HEK293T (cell line): ENCODE measurements around the gene AK5.

Source experiments
- CTCF ChIA-PET: fragments of 350-600 bp; formaldehyde crosslinking; extraction: SDS; loops from one replicate; lab custom pipeline; 2021; ENCODE audit warnings: antibody characterized with exemption, inconsistent platforms; lab: Yijun Ruan, JAX
- POLR2A ChIA-PET: fragments of 350-600 bp; formaldehyde crosslinking; extraction: SDS; loops from one replicate; lab custom pipeline; 2020; ENCODE audit warnings: antibody characterized with exemption, inconsistent platforms; lab: Yijun Ruan, JAX
- DNase-seq: peaks from one replicate; pipeline ENCODE4 v3.0.0; 2012; ENCODE audit warnings: mixed read lengths; ENCODE audit errors: extremely low spot score
- ARNT ChIP-seq: fragments of 450-650 bp; IDR thresholded peaks from 2 replicates; pipeline ENCODE4 v1.6.1; 2017; ENCODE audit warnings: mild to moderate bottlenecking
- BHLHE40 ChIP-seq: fragments of 450-650 bp; IDR thresholded peaks from 2 replicates; pipeline ENCODE4 v1.6.1; 2016; ENCODE audit warnings: mild to moderate bottlenecking, moderate library complexity, borderline replicate concordance
- CTBP1 ChIP-seq: fragments of 450-650 bp; IDR thresholded peaks from 2 replicates; pipeline ENCODE4 v1.6.1; 2016; ENCODE audit warnings: borderline replicate concordance
- ELF4 ChIP-seq: fragments of 450-650 bp; IDR thresholded peaks from 2 replicates; pipeline ENCODE4 v1.6.1; 2017; ENCODE audit warnings: antibody characterized with exemption
- FOXA1 ChIP-seq: fragments of 450-650 bp; IDR thresholded peaks from 2 replicates; pipeline ENCODE4 v1.6.1; 2016; ENCODE audit warnings: mild to moderate bottlenecking
- FOXK2 ChIP-seq: fragments of 450-650 bp; IDR thresholded peaks from 2 replicates; pipeline ENCODE4 v1.6.1; 2016; ENCODE audit warnings: mild to moderate bottlenecking
- FOXM1 ChIP-seq: fragments of 450-650 bp; IDR thresholded peaks from 2 replicates; pipeline ENCODE4 v1.6.1; 2017; ENCODE audit warnings: mild to moderate bottlenecking, borderline replicate concordance
- HDGF ChIP-seq: fragments of 450-650 bp; IDR thresholded peaks from 2 replicates; pipeline ENCODE4 v1.6.1; 2017; ENCODE audit warnings: antibody characterized with exemption, borderline replicate concordance
- L3MBTL2 ChIP-seq: fragments of 450-650 bp; conservative IDR thresholded peaks from 2 replicates; pipeline ENCODE4 v1.6.1; 2016; ENCODE audit warnings: mild to moderate bottlenecking
- LEF1 ChIP-seq: fragments of 450-650 bp; IDR thresholded peaks from 2 replicates; pipeline ENCODE4 v1.6.1; 2017; ENCODE audit warnings: mild to moderate bottlenecking, borderline replicate concordance
- NFRKB ChIP-seq: fragments of 450-650 bp; IDR thresholded peaks from 2 replicates; pipeline ENCODE4 v1.6.1; 2016; ENCODE audit warnings: mild to moderate bottlenecking, moderate library complexity
- SP1 ChIP-seq: fragments of 450-650 bp; IDR thresholded peaks from 2 replicates; pipeline ENCODE4 v1.6.1; 2017
- SUZ12 ChIP-seq: fragments of 450-650 bp; IDR thresholded peaks from 2 replicates; pipeline ENCODE4 v1.6.1; 2016; ENCODE audit warnings: mild to moderate bottlenecking
- TARDBP ChIP-seq: fragments of 450-650 bp; IDR thresholded peaks from 2 replicates; pipeline ENCODE4 v1.6.1; 2016
- ZNF384 ChIP-seq: fragments of 450-650 bp; IDR thresholded peaks from 2 replicates; pipeline ENCODE4 v1.6.1; 2016
- TF ChIP-seq, protein P1 (sequence below): fragments of 450-650 bp; IDR thresholded peaks from 2 replicates; pipeline ENCODE4 v1.6.1; 2016

AK5 gene

DNA sequence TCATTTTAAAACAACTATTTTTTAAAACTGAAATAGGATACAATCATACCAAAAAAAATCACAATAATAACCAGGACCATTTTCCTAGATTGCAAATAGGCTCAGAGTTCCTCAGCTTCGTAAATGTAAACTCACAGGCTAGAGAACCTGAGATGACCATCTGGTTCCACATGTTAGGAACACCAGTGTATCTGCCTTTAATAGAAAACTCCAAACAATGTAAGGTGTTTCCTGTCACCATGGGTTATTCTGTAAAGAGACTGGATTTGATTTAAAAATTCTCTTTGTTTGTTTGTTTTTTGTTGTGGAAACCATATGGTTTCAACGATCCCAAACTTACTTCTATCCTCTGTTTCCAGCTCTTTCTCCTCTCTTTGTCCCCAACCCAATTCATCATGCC is 203.1 kb downstream of the AK5 start:
- CTCF ChIA-PET = no interaction called here
- DNase-seq = no peak
- TF ChIP-seq ZNF384 = no peak
- TF ChIP-seq ELF4 = no peak
- no peak for TF ChIP-seq NFRKB
- TF ChIP-seq HDGF = no peak
- TF ChIP-seq FOXK2 = no peak
- TF ChIP-seq SP1 = no peak
- no peak for TF ChIP-seq BHLHE40
- no peak for TF ChIP-seq FOXM1
- TF ChIP-seq LEF1 = no peak
- TF ChIP-seq TARDBP = no peak
- TF ChIP-seq ARNT = no peak
- TF ChIP-seq CTBP1 = no peak
- TF ChIP-seq, protein P1, sequence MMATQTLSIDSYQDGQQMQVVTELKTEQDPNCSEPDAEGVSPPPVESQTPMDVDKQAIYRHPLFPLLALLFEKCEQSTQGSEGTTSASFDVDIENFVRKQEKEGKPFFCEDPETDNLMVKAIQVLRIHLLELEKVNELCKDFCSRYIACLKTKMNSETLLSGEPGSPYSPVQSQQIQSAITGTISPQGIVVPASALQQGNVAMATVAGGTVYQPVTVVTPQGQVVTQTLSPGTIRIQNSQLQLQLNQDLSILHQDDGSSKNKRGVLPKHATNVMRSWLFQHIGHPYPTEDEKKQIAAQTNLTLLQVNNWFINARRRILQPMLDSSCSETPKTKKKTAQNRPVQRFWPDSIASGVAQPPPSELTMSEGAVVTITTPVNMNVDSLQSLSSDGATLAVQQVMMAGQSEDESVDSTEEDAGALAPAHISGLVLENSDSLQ = no peak
- no peak for TF ChIP-seq SUZ12
- no peak for TF ChIP-seq FOXA1
- no peak for TF ChIP-seq L3MBTL2
- POLR2A ChIA-PET = no interaction called here

DNA sequence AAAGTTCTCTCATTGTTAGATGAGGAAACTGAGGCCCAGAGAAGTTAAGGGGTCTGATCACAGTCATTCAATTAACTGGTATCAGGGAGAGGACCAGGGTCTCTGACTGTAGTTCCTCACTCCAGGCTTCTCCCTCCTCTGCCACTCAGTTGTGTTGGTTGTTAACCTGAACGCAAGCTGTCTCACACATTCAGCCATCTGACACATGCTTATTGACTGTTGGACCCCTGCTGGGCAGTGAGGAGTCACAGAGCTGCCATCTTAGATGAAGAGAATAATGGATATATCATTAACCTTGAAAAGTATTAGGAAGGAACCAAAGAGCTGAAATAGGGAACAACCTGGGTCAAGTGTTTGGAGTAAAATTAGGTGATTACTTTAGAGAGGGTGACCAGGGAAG is 205.8 kb downstream of the AK5 start:
- DNase-seq = no peak
- no peak for TF ChIP-seq TARDBP
- no peak for TF ChIP-seq L3MBTL2
- TF ChIP-seq ZNF384 = no peak
- no peak for TF ChIP-seq SUZ12
- no peak for TF ChIP-seq LEF1
- TF ChIP-seq FOXA1 = no peak
- TF ChIP-seq HDGF = no peak
- TF ChIP-seq BHLHE40 = no peak
- no peak for TF ChIP-seq SP1
- no peak for TF ChIP-seq ARNT
- TF ChIP-seq, protein P1 = no peak
- no peak for TF ChIP-seq ELF4
- TF ChIP-seq NFRKB = no peak
- no peak for TF ChIP-seq CTBP1
- no peak for TF ChIP-seq FOXK2
- no peak for TF ChIP-seq FOXM1
- ChIA-PET CTCF (no interaction called here), POLR2A (no interaction called here)

DNA sequence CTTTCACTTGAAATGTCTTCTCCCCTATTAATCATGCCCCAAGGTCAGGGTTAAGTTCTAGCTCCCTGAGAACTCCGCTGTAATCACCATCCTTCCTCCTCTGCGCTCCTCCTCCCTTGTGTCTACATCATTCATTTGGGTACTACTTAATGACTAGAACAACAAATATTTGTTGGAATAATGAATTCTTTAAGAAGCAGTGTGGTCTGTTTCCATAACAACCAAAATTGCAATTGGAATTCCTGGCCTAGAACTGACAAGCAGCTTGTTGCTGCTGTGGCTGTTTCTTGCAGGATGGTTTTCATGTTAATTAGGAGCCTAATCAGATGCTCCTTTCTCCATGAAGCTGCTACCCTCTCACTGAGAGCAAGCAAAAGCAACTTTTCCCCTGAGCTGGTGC is 208.1 kb downstream of the AK5 start:
- ChIA-PET POLR2A (no interaction called here), CTCF (no interaction called here)
- no peak for TF ChIP-seq NFRKB
- no peak for TF ChIP-seq LEF1
- TF ChIP-seq HDGF = no peak
- no peak for TF ChIP-seq SP1
- no peak for TF ChIP-seq BHLHE40
- no peak for TF ChIP-seq ZNF384
- no peak for TF ChIP-seq FOXM1
- no peak for TF ChIP-seq ARNT
- TF ChIP-seq TARDBP = no peak
- no peak for TF ChIP-seq SUZ12

DNA sequence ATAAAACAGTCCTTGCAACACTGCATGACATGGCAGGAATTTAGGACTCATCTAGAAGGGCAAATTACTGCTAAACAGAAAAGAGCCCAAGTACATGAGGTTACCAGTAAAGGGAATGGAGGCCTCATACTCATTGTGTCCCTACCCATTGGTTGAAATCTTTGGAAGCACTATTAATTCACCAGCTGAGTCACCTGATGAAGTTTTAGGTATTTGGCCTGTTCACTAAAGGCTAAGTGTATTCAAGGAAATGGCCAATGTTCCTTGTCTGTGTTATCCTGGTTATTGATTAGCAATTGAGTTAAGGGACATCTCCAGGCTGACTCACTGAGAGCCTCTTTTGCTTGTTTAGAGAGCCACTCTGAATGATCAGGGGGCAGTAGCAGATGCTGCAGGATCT is 212.2 kb downstream of the AK5 start:
- DNase-seq = no peak
- TF ChIP-seq ELF4 (no peak), ZNF384 (no peak), LEF1 (no peak), TARDBP (no peak), BHLHE40 (no peak), HDGF (no peak), ARNT (no peak), FOXM1 (no peak), NFRKB (no peak), CTBP1 (no peak), L3MBTL2 (no peak), FOXA1 (no peak), FOXK2 (no peak), SUZ12 (no peak), SP1 (no peak)
- TF ChIP-seq, protein P1 = no peak
- ChIA-PET CTCF (no interaction called here), POLR2A (no interaction called here)

More for the DNA sequence above, 208.1 kb downstream of the AK5 start:
- no peak for DNase-seq

DNA sequence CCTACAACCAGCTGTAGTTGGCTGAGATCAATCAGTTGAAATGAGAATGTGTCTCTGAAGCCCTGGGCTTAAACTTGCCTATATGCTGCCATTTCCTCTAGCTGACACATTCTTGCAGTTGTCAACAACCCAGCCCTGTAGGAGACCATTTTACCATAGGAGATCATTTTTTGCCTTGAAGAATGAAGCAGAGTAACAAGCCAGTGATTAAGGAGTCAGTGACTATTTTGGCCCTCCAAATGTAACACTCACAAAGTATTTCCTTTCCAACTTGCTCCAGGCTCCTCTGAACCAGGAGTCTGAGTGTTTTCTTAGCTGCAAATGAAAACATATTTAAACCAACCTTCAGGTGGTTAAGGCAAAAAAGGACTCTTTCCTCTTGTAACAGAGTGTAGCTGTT is 217.1 kb downstream of the AK5 start:
- TF ChIP-seq HDGF = no peak
- no peak for TF ChIP-seq ARNT
- no peak for TF ChIP-seq NFRKB
- TF ChIP-seq LEF1 = no peak
- no peak for TF ChIP-seq FOXM1
- no peak for TF ChIP-seq SUZ12
- no peak for TF ChIP-seq BHLHE40
- no peak for TF ChIP-seq SP1
- TF ChIP-seq FOXA1 = no peak
- TF ChIP-seq ZNF384 = no peak
- TF ChIP-seq ELF4 = no peak
- TF ChIP-seq, protein P1 = no peak
- no peak for TF ChIP-seq L3MBTL2
- ChIA-PET CTCF (no interaction called here), POLR2A (no interaction called here)
- no peak for DNase-seq

DNA sequence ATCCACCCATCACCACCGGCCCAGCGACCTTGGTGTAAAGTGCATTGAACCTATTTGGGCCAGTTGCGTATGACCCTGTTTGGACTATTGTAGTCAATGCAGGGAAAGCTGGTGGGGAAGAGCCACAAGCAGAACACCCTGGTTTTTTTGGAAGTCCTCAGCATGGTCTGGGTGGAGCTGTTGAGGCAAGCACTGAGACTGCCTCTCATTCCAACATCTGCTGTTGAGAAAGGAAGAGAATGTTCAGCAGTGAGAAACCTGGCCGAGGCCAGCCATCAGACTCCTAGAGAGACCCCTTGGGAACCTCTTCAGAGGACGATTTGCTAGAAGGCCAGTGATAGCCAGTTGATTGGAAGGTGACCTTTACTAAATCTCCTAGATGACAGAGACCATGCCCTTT is 217.6 kb downstream of the AK5 start:
- no peak for DNase-seq
- TF ChIP-seq TARDBP = no peak
- TF ChIP-seq L3MBTL2 = no peak
- no peak for TF ChIP-seq ELF4
- TF ChIP-seq, protein P1 = no peak
- ChIA-PET POLR2A (no interaction called here), CTCF (no interaction called here)
